Measurements from ENCODE around the gene PVALEF. TPM values are rescaled to one million over a fixed set of nuclear protein-coding genes. Genes with fewer than 3 reads are reported as not detected.

Gene PVALEF
- total RNA-seq, 1 donor from 2014 or later = 0.29 TPM

GRCh38 chr17:81195941-81196495 is 30.7 kb downstream of the PVALEF start:
- no peak for DNase-seq
- H3K4me1 Mint-ChIP-seq (ENCODE audit: low read depth, unreplicated experiment) = peaks cover 3% of the 10 kb centered on the region
- no peaks in the 10 kb centered on the region for H3K36me3 Mint-ChIP-seq (ENCODE audit: unreplicated experiment)
- H3K9me3 Mint-ChIP-seq (ENCODE audit: unreplicated experiment) = peaks cover 3% of the 10 kb centered on the region
- TF ChIP-seq CTCF (IDR thresholded peaks at IDR 0.05; ENCODE audit: partially characterized antibody, unreplicated experiment) = no peak
- peaks cover 1% of the 10 kb centered on the region for H3K27me3 Mint-ChIP-seq (ENCODE audit: unreplicated experiment)
- H3K4me3 Mint-ChIP-seq (ENCODE audit: unreplicated experiment) = no peak overlapping the region
- no peak overlapping the region for H3K27ac Mint-ChIP-seq (ENCODE audit: unreplicated experiment)

- no peaks in the 10 kb centered on the region for H3K36me3 Mint-ChIP-seq (ENCODE audit: unreplicated experiment)
- no peak for TF ChIP-seq CTCF (IDR thresholded peaks at IDR 0.05; ENCODE audit: partially characterized antibody, unreplicated experiment)
- peaks cover 1% of the 10 kb centered on the region for H3K27me3 Mint-ChIP-seq (ENCODE audit: unreplicated experiment)
- peaks cover 3% of the 10 kb centered on the region for H3K4me1 Mint-ChIP-seq (ENCODE audit: low read depth, unreplicated experiment)
- H3K9me3 Mint-ChIP-seq (ENCODE audit: unreplicated experiment) = peaks cover 3% of the 10 kb centered on the region
- no peak overlapping the region for H3K27ac Mint-ChIP-seq (ENCODE audit: unreplicated experiment)
- no peak overlapping the region for H3K4me3 Mint-ChIP-seq (ENCODE audit: unreplicated experiment)
- no peak for DNase-seq
These were observed 31.4 kb downstream of the PVALEF start for GRCh38 chr17:81196505-81197408.

- Mint-ChIP-seq H3K9me3 (ENCODE audit: unreplicated experiment) (peaks cover 2% of the 10 kb centered on the region), H3K4me3 (ENCODE audit: unreplicated experiment) (no peak overlapping the region), H3K4me1 (ENCODE audit: low read depth, unreplicated experiment) (peaks cover 3% of the 10 kb centered on the region), H3K27ac (ENCODE audit: unreplicated experiment) (no peak overlapping the region), H3K36me3 (ENCODE audit: unreplicated experiment) (no peaks in the 10 kb centered on the region), H3K27me3 (ENCODE audit: unreplicated experiment) (peaks cover 1% of the 10 kb centered on the region)
- no peak for TF ChIP-seq CTCF (IDR thresholded peaks at IDR 0.05; ENCODE audit: partially characterized antibody, unreplicated experiment)
- DNase-seq = no peak
These were observed 32.1 kb downstream of the PVALEF start for GRCh38 chr17:81197409-81197795.

- H3K27me3 Mint-ChIP-seq (ENCODE audit: unreplicated experiment) = peaks cover 1% of the 10 kb centered on the region
- peaks cover 2% of the 10 kb centered on the region for H3K9me3 Mint-ChIP-seq (ENCODE audit: unreplicated experiment)
- H3K27ac Mint-ChIP-seq (ENCODE audit: unreplicated experiment) = no peak overlapping the region
- peaks cover 3% of the 10 kb centered on the region for H3K4me1 Mint-ChIP-seq (ENCODE audit: low read depth, unreplicated experiment)
- no peak overlapping the region for H3K4me3 Mint-ChIP-seq (ENCODE audit: unreplicated experiment)
- DNase-seq = no peak
- no peak for TF ChIP-seq CTCF (IDR thresholded peaks at IDR 0.05; ENCODE audit: partially characterized antibody, unreplicated experiment)
- no peaks in the 10 kb centered on the region for H3K36me3 Mint-ChIP-seq (ENCODE audit: unreplicated experiment)
These were observed 32.7 kb downstream of the PVALEF start for GRCh38 chr17:81197831-81198490.

Data from glutamatergic neuron (in vitro differentiated cells).